ENCODE results near the gene STMN3. TPM values are rescaled to one million over a fixed set of nuclear protein-coding genes. Genes with fewer than 3 reads are reported as not detected.

Gene STMN3
- total RNA-seq, 4 donors from 2014 or later, result 0.51 to 1.9 (median 0.88) TPM

GRCh38 chr20:63625771-63626423, 27.3 kb downstream of the STMN3 start:
- Histone ChIP-seq H3K27me3 (no peaks in the 10 kb centered on the region), H3K4me1 (peaks cover 16 to 23% of the 10 kb centered on the region in 2 donors), H3K9me3 (no peaks in the 10 kb centered on the region), H3K36me3 (no peaks in the 10 kb centered on the region), H3K27ac (peak overlapping the region; percentile 90 to 97 (median 96)), H3K4me3 (peak overlapping the region; percentile 72 to 96 (median 84))
- intact Hi-C loops (cut with DNase I; ENCODE audit: low total_unique reads) (loop anchor here (2.0 to 10.0 kb wide), 5 partner anchors 115 to 439 kb away; partner anchors contain the start of genes ABHD16B, PRPF6, TCEA2 and TPD52L2), in situ Hi-C loops (cut with MboI; ENCODE audit: low sequenced_read_pairs in 4 of 4) (loop anchor here in 1 of 4 donors (25.0 kb wide), 1 partner anchor 89 kb away; the partner anchor contains the start of genes PTK6 and SRMS)
- no peak for TF ChIP-seq CTCF (IDR thresholded peaks at IDR 0.05 in 4 of 5, conservative IDR thresholded peaks at IDR 0.05 in 1 of 5)
- no peak for TF ChIP-seq POLR2A (IDR thresholded peaks at IDR 0.05)
- ATAC-seq (no peak), DNase-seq (no peak)

- H3K36me3 ChIP-seq, result no peaks in the 10 kb centered on the region
- no peaks in the 10 kb centered on the region for H3K9me3 ChIP-seq
- DNase-seq, result no peak
- no peak for ATAC-seq
- H3K27ac ChIP-seq, result peak overlapping the region in 1 of 4 donors; percentile 18
- peaks cover 16 to 23% of the 10 kb centered on the region in 2 donors for H3K4me1 ChIP-seq
- no peak overlapping the region for H3K4me3 ChIP-seq
- in situ Hi-C loops (cut with MboI; ENCODE audit: low sequenced_read_pairs in 4 of 4), result no loop called here
- intact Hi-C loops (cut with DNase I; ENCODE audit: low total_unique reads), result loop anchor here (10.0 kb wide), 2 partner anchors 240 to 440 kb away; partner anchors contain the start of genes ABHD16B, TCEA2 and TPD52L2
- no peaks in the 10 kb centered on the region for H3K27me3 ChIP-seq
- TF ChIP-seq CTCF (IDR thresholded peaks at IDR 0.05 in 4 of 5, conservative IDR thresholded peaks at IDR 0.05 in 1 of 5), result no peak
- TF ChIP-seq POLR2A (IDR thresholded peaks at IDR 0.05), result no peak
Observed at GRCh38 chr20:63624486-63624885, 28.7 kb downstream of the STMN3 start.

- Histone ChIP-seq H3K9me3 (no peaks in the 10 kb centered on the region), H3K27me3 (no peaks in the 10 kb centered on the region), H3K36me3 (peaks cover 0 to 16% of the 10 kb centered on the region in 2 donors), H3K27ac (no peak overlapping the region), H3K4me3 (no peak overlapping the region), H3K4me1 (peaks cover 5 to 12% of the 10 kb centered on the region in 2 donors)
- intact Hi-C loops (cut with DNase I; ENCODE audit: low total_unique reads), result loop anchor here (10.0 kb wide), 2 partner anchors 242 to 442 kb away; partner anchors contain the start of genes ABHD16B, TCEA2 and TPD52L2
- in situ Hi-C loops (cut with MboI; ENCODE audit: low sequenced_read_pairs in 4 of 4), result no loop called here
- no peak for ATAC-seq
- no peak for DNase-seq
- no peak for TF ChIP-seq POLR2A (IDR thresholded peaks at IDR 0.05)
- no peak for TF ChIP-seq CTCF (IDR thresholded peaks at IDR 0.05 in 4 of 5, conservative IDR thresholded peaks at IDR 0.05 in 1 of 5)
Observed at GRCh38 chr20:63622732-63623131, 30.5 kb downstream of the STMN3 start.

GRCh38 chr20:63622096-63622495, 31.1 kb downstream of the STMN3 start:
- no peak overlapping the region for H3K4me3 ChIP-seq
- TF ChIP-seq POLR2A (IDR thresholded peaks at IDR 0.05) (no peak), CTCF (IDR thresholded peaks at IDR 0.05 in 4 of 5, conservative IDR thresholded peaks at IDR 0.05 in 1 of 5) (no peak)
- no peaks in the 10 kb centered on the region for H3K9me3 ChIP-seq
- in situ Hi-C loops (cut with MboI; ENCODE audit: low sequenced_read_pairs in 4 of 4), result no loop called here
- intact Hi-C loops (cut with DNase I; ENCODE audit: low total_unique reads), result loop anchor here (10.0 kb wide), 2 partner anchors 243 to 443 kb away; partner anchors contain the start of genes ABHD16B, TCEA2 and TPD52L2
- H3K27me3 ChIP-seq, result no peaks in the 10 kb centered on the region
- peaks cover 5 to 7% of the 10 kb centered on the region in 2 donors for H3K4me1 ChIP-seq
- ATAC-seq (no peak), DNase-seq (no peak)
- no peak overlapping the region for H3K27ac ChIP-seq
- peaks cover 0 to 21% of the 10 kb centered on the region in 2 donors for H3K36me3 ChIP-seq

Measured in gastrocnemius medialis (tissue), 4 donors.